Myometrial cell (primary cell): ENCODE data around the gene PTBP3. TPM values are rescaled to one million over a fixed set of nuclear protein-coding genes. Genes with fewer than 3 reads are reported as not detected.

Experiments used
- total RNA-seq: library from RNA; depleted of rRNA; stranded (reverse); fragments of >200 nt; gene quantifications from 2 replicates; pipeline ENCODE4 v1.2.3, GENCODE V29; 2015

PTBP3 gene, protein sequence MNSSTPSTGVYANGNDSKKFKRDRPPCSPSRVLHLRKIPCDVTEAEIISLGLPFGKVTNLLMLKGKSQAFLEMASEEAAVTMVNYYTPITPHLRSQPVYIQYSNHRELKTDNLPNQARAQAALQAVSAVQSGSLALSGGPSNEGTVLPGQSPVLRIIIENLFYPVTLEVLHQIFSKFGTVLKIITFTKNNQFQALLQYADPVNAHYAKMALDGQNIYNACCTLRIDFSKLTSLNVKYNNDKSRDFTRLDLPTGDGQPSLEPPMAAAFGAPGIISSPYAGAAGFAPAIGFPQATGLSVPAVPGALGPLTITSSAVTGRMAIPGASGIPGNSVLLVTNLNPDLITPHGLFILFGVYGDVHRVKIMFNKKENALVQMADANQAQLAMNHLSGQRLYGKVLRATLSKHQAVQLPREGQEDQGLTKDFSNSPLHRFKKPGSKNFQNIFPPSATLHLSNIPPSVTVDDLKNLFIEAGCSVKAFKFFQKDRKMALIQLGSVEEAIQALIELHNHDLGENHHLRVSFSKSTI
- total RNA-seq: 18.6 and 108 TPM in 2 replicates

DNA sequence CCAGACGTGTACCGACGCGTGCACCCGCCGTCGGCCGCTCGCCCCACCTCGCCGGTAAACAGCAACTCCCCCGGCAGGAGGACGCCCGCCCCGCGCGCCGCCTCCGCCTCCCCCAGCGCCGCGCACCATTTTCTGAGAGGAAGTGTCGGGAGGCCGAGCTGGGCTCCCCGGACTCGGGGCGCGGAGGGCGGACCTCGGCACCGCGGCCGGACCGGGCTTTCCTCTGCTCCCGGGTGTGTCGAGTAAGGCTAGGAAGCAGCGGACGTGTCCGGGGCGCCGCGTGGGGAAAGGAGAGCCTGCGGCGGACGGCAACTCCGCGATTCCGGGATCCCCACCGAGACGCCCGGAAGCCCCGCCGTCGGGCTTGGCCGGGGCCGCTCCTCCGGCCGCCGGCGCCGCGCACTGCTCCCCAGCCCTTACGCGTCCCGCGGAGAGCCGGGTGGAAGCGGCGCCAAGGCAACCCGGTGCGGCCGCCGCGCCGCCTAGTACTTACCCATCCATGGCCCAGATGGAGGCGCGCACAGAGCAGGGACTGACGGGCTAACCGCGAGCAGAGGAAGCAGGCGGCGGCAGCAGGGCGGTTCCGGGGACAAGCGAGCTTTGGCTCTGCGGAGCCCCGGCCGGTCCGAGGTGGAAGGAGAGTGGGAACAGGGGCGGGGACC is at the start of gene PTBP3:
PTBP3 (minus strand) TSS at position 643 of the 662 bp plus-strand sequence. CDS start 35,754 bp downstream, outside the sequence.

DNA sequence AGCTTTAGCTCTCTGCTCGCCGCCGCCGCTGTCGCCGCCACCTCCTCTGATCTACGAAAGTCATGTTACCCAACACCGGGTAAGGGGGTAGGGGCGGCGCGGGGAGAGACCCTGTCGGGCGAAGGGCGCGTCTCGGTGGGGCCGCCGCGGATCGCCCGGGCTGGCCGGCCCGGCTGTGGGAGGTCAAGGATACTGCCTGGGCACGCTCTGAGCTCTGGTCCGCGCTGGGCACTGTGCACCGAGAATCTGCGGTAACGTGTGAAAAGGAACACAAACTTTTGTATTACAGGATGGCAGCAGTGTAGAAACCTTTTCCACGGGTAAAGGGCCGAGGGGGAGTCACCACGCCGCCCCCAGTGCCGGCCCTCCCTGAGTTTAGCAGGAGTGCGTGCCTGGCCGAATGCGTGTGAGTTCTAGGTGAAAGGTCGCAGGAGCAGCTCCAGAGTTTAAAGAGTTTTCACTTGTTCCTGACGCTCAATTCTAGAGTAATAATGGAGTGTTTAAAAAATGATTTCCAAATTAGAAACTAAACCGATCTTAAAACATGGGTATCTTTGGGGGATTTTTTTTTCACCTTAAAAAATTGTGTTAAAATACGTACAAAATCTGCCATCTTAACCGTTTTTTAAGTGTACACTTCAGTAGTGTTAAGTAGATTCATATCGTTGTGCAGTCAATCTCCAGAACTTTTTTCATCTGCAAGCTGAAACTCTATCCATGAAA is 46.8 kb upstream of the PTBP3 start, which contains the start of gene HSDL2:
HSDL2 (plus strand) TSS at position 7 of the 723 bp plus-strand sequence; CDS start at position 63, 56 bp downstream.

DNA sequence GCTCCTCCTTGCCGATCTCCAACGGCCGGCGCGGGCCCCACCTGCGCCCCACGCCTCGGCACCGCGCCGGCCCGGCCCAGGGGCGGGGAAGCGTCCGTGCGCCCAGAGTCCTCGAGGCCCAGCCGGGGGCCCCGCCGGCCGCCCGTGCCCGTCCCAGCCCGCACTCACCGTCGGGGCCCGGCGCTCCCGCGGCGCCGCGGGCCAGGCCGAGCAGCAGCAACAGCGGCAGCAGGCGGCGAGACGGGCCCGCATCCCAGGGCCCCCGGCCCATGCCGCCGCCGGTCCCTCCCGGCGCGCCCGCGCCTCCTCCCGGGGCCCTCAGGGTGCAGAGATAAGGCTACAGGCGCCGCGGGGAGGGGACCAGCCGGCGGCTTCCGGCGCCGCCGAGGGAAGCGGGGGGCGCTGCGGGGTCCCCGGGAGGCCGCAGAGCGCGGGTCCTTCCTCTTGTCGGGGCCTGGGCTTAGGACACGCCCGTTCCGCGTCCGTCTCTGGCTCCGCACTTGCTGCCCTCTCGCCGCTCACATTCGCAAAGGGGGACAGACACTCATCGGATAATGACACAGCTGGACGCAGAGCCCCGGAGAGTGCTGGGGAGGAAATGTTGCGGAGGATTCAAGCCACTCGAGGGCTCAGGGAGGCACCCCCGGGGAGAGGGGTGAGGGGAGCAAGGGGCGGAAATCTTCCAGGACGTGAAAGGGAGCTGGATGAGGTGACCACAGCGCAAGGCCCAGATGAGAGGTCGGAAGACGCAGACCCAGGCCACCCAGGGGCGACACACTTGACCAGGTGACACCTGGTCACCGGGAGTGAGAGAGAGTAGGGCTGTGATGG is 158.2 kb downstream of the PTBP3 start, which contains the start of gene SUSD1:
SUSD1 (minus strand) TSS at position 333 of the 831 bp plus-strand sequence; CDS start at position 271, 62 bp downstream.

Other genes starting within 250 kb of the PTBP3 start
- 15.2 and 20.5 TPM in 2 replicates for gene SUSD1, start 158.3 kb downstream of the PTBP3 start, total RNA-seq
- 39.5 and 40.1 TPM in 2 replicates for gene HSDL2, start 46.5 kb upstream of the PTBP3 start, total RNA-seq
- 0.29 and 0.53 TPM in 2 replicates for gene KIAA1958, start 153.2 kb upstream of the PTBP3 start, total RNA-seq